Left lung (tissue), 10 donors: ENCODE results near the gene BID. TPM values are rescaled to one million over a fixed set of nuclear protein-coding genes. Genes with fewer than 3 reads are reported as not detected.
A peak's percentile ranks its signal among the peaks of the same experiment; 100 is the strongest.

Experiments used
- ATAC-seq: fragments of 200-7000 bp; cut with Tn5 transposase; one replicate; pipeline ENCODE4 v1.9.1; 2020; ENCODE audit warnings: moderate library complexity
- DNase-seq, 4 donors: peaks; one replicate each; pipeline ENCODE4 v3.0.0-alpha.2; 2013 to 2020
- H3K27ac ChIP-seq, 2 donors: fragments of 200-600 bp; sonication (generic) in 1 of 2; one replicate each; pipeline versions ENCODE4 v1.5.0 to v1.8.0; 2020 to 2021
- H3K27me3 ChIP-seq, 2 donors: fragments of 200-600 bp; sonication (generic) in 1 of 2; one replicate each; pipeline versions ENCODE4 v1.5.0 to v1.8.0; 2020 to 2021
- H3K36me3 ChIP-seq, 2 donors: fragments of 200-600 bp; sonication (generic) in 1 of 2; one replicate each; pipeline versions ENCODE4 v1.5.0 to v1.8.0; 2020 to 2021
- H3K4me1 ChIP-seq, 2 donors: fragments of 200-600 bp; one replicate each; pipeline ENCODE4 v1.8.0; 2021
- H3K4me3 ChIP-seq, 2 donors: fragments of 200-600 bp; sonication (generic) in 1 of 2; one replicate each; pipeline versions ENCODE4 v1.5.0 to v1.8.0; 2020 to 2021; ENCODE audit warnings: mild to moderate bottlenecking in 1 of 2
- H3K9me3 ChIP-seq, 2 donors: fragments of 200-600 bp; sonication (generic) in 1 of 2; one replicate each; pipeline versions ENCODE4 v1.5.0 to v1.8.0; 2020 to 2021
- CTCF ChIP-seq, 2 donors: fragments of 200-600 bp; sonication (generic) in 1 of 2; IDR thresholded peaks; one replicate each; pipeline versions ENCODE4 v1.5.0 to v1.8.0; 2021; ENCODE audit warnings: antibody characterized with exemption in 2 of 2
- intact Hi-C, 2 donors: fragments of 100-400 bp; cut with DNase I; formaldehyde crosslinking; loops; one replicate each; pipeline versions ENCODE4 v1.11.2 to v1.14.2; 2022
- polyA plus RNA-seq, 6 donors: library from polyadenylated mRNA; unstranded; fragments of 120-200 nt; gene quantifications; one replicate each; pipeline ENCODE4 v1.2.1, GENCODE V29; 2013; ENCODE audit not compliant: insufficient read length in 6 of 6
- total RNA-seq, 2 donors: library from RNA; stranded (reverse); fragmentation: NEBNext Ultra II Directional; extraction: Animal tissue kit (Norgen Biotek cat#: 25700); gene quantifications; one replicate each; pipeline ENCODE4 v1.2.1, GENCODE V29; 2021
- donor health status: DM: no; HTN: yes; CAD: no.
- donor health status: DM: no; HTN: no; CAD: no.

BID gene
- total and polyA plus RNA-seq, 8 donors = 18.1 to 33.5 (median 21.0) TPM

DNA sequence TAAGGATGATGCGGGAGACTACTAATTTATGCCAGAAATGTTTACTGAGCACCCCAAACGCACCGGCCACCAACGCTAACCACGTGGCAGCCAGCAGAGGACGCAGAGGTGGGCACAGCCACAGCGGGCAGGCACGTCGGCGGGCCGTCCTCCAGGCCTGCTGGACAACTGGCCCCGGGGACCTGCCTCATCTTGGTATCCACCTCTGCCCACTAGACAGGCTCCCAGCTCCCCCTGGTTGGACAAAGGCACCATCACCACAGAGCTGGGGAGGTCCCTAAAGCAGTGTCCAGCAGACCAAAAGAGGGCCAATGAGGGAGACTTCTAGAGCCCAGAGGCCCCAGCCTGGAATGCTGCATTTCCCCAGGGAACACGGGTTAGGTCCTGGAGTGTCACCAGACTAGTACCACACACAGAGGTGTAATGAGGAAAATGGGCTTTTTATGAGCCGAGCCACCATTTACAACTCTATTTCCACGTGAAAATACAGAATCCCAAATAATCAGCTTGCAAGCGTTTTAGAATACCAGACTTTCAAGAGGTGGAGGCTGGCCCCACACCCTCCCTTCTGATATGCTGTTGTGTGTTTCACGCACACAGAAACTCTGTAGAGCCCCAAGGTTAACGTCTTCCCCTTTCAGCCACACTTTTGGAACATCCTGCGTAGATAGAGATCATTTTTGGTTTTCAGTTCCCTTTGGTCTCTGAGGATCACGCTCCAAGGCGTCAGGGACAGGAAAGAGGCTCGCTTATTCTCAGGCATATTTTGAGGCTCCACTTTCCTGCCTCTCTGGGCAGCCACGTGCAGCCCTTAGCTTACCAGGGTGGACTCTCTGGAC, 23.7 kb upstream of the BID start:
- Histone ChIP-seq H3K27ac (no peak overlapping the region), H3K4me3 (no peak overlapping the region), H3K9me3 (no peaks in the 10 kb centered on the region), H3K4me1 (no peaks in the 10 kb centered on the region), H3K36me3 (no peaks in the 10 kb centered on the region), H3K27me3 (no peaks in the 10 kb centered on the region)
- intact Hi-C loops = no loop called here
- no peak for TF ChIP-seq CTCF (IDR thresholded peaks at IDR 0.05)
- ATAC-seq = no peak
- DNase-seq = no peak

DNA sequence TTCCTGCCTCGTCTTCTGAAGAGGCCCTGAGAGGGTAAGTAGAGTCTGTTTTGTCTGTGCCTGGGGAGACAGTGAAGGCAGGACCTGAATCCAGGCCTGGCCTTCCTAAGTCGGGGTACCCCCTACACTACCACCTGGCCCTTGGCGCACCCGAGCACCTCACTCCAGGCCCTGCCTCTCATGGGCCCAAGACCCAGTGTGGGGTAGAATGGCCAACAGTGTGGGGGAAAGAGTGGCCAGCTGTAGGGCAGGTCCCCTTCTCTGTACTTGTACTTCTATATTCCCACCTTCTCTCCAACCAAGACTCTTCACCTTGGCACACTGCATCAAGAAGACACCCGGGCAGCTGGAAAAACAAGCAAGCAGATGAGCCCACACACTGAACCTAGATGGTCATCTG, 22.4 kb upstream of the BID start:
- Histone ChIP-seq H3K27ac (no peak overlapping the region), H3K4me1 (no peaks in the 10 kb centered on the region), H3K4me3 (no peak overlapping the region), H3K36me3 (no peaks in the 10 kb centered on the region), H3K9me3 (no peaks in the 10 kb centered on the region), H3K27me3 (no peaks in the 10 kb centered on the region)
- ATAC-seq (no peak), DNase-seq (no peak)
- intact Hi-C loops = no loop called here
- no peak for TF ChIP-seq CTCF (IDR thresholded peaks at IDR 0.05)

DNA sequence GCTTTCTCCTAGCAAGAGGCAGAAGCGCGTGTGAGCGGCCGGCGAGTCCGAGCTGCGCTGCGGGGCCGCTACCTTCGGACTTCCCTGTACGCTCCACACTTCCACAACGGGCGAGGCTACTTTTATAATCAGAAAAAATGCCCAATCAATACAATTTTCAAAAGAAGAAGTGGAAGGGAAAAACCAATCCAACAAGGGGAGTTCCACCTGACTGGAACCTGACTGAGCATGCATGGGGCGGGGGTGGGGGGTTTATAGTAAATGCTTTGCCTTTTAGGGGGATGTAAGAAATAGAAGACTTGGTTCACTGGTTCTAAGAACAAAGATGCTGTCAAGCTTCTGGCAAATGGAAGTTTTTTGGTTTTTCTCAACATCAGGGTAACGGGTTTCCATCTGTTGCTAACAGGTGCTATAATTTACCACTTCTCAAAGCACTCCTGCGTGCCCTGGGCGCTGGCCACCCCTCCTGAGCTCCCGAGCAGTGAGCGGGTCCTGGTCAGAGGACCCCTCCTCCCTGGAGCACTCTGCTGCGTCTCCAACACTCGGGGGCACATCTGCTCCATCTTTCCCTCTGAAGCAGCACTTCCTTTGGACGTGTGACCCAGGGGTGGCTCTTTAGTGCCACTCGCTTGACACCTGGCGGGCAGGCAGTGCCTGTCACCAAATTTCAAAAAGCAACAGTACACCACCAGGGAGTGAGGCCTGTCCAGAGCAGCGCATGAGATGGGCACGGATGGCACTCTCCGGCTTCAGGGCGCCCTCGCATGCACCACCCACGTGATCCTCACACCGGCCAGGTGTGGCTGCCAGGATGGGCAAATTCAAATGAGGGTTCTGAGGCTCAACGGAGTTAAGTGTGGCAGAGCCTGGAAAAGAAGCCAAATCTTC, 21.6 kb upstream of the BID start:
- no peaks in the 10 kb centered on the region for H3K27me3 ChIP-seq
- H3K4me3 ChIP-seq = no peak overlapping the region
- TF ChIP-seq CTCF (IDR thresholded peaks at IDR 0.05) = no peak
- H3K36me3 ChIP-seq = peaks cover 0 to 2% of the 10 kb centered on the region in 2 donors
- DNase-seq = peak in 1 of 4 donors; percentile 71
- no peak overlapping the region for H3K27ac ChIP-seq
- H3K9me3 ChIP-seq = no peaks in the 10 kb centered on the region
- intact Hi-C loops = no loop called here
- H3K4me1 ChIP-seq = no peaks in the 10 kb centered on the region
- ATAC-seq = no peak

DNA sequence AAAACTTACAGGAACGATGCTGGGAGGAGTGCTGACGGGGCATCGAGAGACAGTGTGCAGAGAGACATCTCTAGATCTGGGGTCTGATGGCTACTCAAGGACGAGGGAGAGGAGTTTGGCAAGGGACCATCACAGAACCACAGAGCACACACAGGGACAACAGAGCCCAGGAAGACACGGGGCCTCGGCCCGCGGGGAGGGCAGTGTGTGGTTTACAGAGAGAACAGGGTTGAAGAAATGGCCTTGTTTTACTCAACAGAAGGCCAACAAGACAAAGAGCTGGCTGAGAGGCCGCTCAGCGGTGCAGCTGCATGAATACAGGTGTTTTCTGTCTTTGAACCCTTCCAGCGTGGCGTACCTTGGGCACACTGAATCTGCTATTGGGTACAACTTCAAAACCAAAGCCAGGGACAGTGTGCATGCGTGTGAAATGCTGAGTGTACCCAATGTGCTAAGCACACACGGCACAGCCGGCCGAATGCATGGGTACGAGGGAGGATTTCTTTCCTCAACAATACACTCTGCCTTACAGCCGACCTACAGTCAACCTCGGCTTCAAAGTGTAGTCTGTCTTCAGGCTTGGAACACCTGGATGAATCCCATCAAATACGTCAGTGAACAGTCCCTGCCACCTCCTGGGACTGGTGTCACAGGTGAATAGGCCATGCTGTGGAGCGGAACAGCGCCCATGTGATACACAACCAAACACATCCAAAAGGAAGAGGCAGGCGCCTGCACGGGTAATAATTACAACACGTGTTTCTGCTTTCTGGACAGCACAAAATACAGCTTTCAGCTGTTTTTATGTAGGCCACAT, 20.7 kb upstream of the BID start:
- Histone ChIP-seq H3K4me3 (no peak overlapping the region), H3K9me3 (no peaks in the 10 kb centered on the region), H3K4me1 (no peaks in the 10 kb centered on the region), H3K36me3 (peaks cover 0 to 12% of the 10 kb centered on the region in 2 donors), H3K27me3 (no peaks in the 10 kb centered on the region), H3K27ac (no peak overlapping the region)
- ATAC-seq = no peak
- TF ChIP-seq CTCF (IDR thresholded peaks at IDR 0.05) = no peak
- no peak for DNase-seq
- intact Hi-C loops = no loop called here
